Stimulated activated naive CD8-positive, alpha-beta T cell treated with anti-CD3 and anti-CD28 coated beads, Interleukin-15, amount 100 ng/mL, for 72 hours (primary cell): ENCODE results near the gene AAK1.
A peak's percentile ranks its signal among the peaks of the same experiment; 100 is the strongest.
"Not testable (repeated sequence)": the region's sequence is repeated elsewhere in the genome, so short reads cannot be mapped to it uniquely, and the experiment has no call there.

Experiments used
- ATAC-seq: fragments of 150-1000 bp; cut with Tn5 transposase; 2 replicates; pipeline ENCODE4 v1.10.0; 2021; ENCODE audit warnings: mild to moderate bottlenecking, moderate library complexity
- DNase-seq, 2 donors: peaks; one replicate each; pipeline ENCODE4 v3.0.0; 2021 to 2022
- H3K27ac Mint-ChIP-seq, 2 donors: one replicate each; pipeline ENCODE4 v1.8.0; 2022; ENCODE audit warnings: mild to moderate bottlenecking in 2 of 2, mixed read lengths in 2 of 2, moderate library complexity in 2 of 2
- H3K27me3 Mint-ChIP-seq: one replicate; pipeline ENCODE4 v1.8.0; 2022; ENCODE audit warnings: mixed read lengths
- H3K4me1 Mint-ChIP-seq: one replicate; pipeline ENCODE4 v1.8.0; 2022; ENCODE audit warnings: mild to moderate bottlenecking, mixed read lengths
- H3K4me3 Mint-ChIP-seq, 2 donors: one replicate each; pipeline ENCODE4 v1.8.0; 2022; ENCODE audit warnings: mild to moderate bottlenecking in 2 of 2, mixed read lengths in 2 of 2, moderate library complexity in 1 of 2
- H3K9me3 Mint-ChIP-seq, 2 donors: one replicate each; pipeline ENCODE4 v1.8.0; 2022; ENCODE audit warnings: mixed read lengths in 2 of 2

AAK1 gene

DNA sequence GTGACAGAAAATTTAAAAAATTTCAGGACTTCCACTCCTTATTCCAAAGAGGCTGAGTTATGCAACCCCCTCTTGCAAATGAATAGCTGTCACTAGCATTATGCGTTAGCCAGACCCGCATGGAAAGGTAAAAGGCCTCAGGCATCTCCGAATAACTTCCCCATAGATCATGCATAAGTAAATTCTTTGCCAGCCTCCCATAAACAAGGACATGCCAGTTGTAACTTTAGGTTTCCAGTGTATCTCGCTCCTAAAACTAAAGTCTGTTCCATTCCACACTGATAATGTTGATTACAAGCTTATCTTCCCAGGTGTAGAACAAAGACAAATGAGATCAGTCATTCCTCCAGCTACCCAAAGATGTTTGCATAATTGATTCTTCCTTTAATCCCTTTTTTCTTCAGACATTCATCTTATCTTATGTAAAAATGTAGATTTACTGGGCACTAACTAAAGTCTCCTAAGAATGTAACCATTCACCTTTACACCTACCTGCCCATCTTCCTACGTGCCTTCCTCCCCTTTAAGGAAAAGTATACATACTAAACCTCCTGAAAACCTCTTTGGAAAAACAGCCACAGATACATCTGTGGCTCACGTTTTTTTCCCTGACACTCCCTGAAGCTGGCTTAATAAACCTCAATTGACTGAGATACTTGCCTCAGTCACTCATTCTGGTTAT lies 192.7 kb downstream of the AAK1 start:
- Mint-ChIP-seq H3K27ac (no peak overlapping the region), H3K4me1 (peaks cover 39% of the 10 kb centered on the region), H3K27me3 (no peaks in the 10 kb centered on the region), H3K4me3 (no peak overlapping the region), H3K9me3 (no peaks in the 10 kb centered on the region)
- ATAC-seq (no peak), DNase-seq (no peak)

DNA sequence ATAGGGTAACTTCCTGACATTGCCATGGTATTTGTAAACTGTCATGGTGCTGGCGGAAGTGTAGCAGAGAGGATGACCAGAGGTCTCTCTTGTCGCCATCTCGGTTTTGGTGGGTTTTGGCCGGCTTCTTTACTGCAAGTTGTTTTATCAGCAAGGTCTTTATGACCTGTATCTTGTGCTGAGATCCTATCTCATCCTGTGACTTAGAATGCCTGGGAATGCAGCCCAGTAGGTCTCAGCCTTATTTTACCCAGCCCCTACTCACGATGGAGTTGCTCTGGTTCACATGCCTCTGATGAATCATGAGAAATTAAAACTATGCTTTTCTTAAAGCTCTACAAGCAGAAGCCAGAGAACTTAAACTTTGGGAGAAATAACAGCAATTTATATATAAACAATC lies 193.6 kb downstream of the AAK1 start:
- no peaks in the 10 kb centered on the region for H3K27me3 Mint-ChIP-seq
- H3K27ac Mint-ChIP-seq: no peak overlapping the region
- no peak overlapping the region for H3K4me3 Mint-ChIP-seq
- DNase-seq (no peak), ATAC-seq (no peak)
- no peaks in the 10 kb centered on the region for H3K9me3 Mint-ChIP-seq
- peaks cover 29% of the 10 kb centered on the region for H3K4me1 Mint-ChIP-seq

DNA sequence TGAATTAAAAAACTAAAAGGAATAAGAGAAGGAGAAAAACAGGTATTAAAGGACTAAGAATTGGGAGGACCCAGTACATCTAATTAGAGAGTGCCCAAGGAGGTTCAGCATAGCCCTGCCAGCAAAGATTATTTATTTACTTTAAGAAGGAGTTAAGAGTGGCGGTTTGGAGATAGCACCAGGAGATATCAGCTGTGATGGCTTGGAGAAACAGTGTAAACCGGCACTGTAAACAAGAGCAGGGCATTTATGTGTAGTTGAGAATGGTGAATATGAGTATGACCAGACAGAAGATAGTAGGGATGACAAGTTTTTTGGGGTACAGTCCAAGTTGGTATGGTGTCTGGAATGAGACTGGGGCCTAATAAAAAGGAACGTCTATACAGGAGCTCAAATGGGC lies 199.9 kb downstream of the AAK1 start:
- not testable (repeated sequence) for ATAC-seq, H3K4me1 Mint-ChIP-seq, H3K27me3 Mint-ChIP-seq, H3K4me3 Mint-ChIP-seq, H3K27ac Mint-ChIP-seq, DNase-seq
- peaks cover 11 to 13% of the 10 kb centered on the region in 2 donors for H3K9me3 Mint-ChIP-seq

DNA sequence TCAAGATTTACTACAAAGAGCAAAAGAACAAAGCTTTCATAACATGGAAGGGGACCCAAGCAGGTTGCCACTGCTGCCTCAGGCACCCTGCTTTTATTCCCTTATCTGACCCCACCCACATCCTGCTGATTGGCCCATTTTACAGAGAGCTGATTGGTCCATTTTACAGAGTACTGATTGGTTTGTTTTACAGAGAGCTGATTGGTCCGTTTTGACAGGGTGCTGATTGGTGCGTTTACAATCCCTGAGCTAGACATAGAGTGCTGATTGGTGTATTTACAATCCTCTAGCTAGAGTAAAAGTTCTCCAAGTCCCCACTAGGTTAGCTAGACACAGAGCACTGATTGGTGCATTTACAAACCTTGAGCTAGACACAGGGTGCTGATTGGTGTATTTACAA lies 204.0 kb downstream of the AAK1 start:
- H3K9me3 Mint-ChIP-seq: peaks cover 12 to 15% of the 10 kb centered on the region in 2 donors
- not testable (repeated sequence) for H3K27ac Mint-ChIP-seq, H3K4me3 Mint-ChIP-seq, H3K27me3 Mint-ChIP-seq, ATAC-seq, DNase-seq
- H3K4me1 Mint-ChIP-seq: peaks cover 34% of the 10 kb centered on the region

DNA sequence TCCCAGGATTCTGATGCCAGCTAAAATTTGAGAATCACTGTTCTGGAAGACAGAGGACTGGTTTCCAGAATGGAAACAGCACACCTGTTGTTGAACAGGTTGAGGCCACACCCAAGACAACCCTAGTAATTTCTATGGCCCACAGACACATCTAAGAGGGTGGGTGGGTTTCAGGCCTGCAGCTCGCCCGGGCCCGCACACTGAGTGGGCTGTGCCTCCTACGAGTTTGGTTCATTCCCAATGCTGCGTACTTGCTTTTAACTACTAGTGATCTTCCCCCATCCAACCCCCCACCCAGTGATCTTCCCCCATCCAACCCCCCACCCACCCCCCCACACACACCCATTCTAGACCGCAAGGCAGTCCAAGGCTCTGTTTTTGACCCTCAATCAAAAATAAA lies 205.0 kb downstream of the AAK1 start:
- Mint-ChIP-seq H3K9me3 (peaks cover 12 to 15% of the 10 kb centered on the region in 2 donors), H3K4me3 (peak overlapping the region in 1 of 2 donors; percentile 27), H3K27ac (peak overlapping the region in 1 of 2 donors; percentile 21), H3K4me1 (peaks cover 38% of the 10 kb centered on the region), H3K27me3 (no peaks in the 10 kb centered on the region)
- ATAC-seq: no peak
- DNase-seq: no peak

DNA sequence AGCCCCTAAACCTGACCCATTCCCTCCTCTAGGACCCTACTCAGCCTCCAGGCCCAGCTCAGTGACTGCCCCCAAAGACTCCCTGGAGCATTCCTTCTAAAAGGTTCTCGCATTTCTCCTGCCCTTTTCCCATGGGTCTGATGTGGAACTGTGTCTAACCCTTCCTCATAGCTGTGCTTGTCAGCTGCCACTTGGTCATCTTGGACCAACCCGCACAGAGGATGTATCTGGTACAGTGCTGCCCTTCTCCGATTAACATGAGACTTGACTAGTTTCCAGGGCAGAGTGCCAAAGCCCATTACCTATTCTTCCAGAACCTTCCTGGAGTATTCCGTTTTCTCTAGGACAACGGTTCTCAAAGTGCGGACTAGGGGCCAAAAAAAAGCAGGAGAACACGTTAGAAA lies 205.8 kb downstream of the AAK1 start:
- H3K4me1 Mint-ChIP-seq: peaks cover 38% of the 10 kb centered on the region
- H3K4me3 Mint-ChIP-seq: peak overlapping the region; percentile 80 to 96
- ATAC-seq (no peak), DNase-seq (no peak)
- peaks cover 12 to 15% of the 10 kb centered on the region in 2 donors for H3K9me3 Mint-ChIP-seq
- H3K27ac Mint-ChIP-seq: peak overlapping the region; percentile 97 to 98
- no peaks in the 10 kb centered on the region for H3K27me3 Mint-ChIP-seq

DNA sequence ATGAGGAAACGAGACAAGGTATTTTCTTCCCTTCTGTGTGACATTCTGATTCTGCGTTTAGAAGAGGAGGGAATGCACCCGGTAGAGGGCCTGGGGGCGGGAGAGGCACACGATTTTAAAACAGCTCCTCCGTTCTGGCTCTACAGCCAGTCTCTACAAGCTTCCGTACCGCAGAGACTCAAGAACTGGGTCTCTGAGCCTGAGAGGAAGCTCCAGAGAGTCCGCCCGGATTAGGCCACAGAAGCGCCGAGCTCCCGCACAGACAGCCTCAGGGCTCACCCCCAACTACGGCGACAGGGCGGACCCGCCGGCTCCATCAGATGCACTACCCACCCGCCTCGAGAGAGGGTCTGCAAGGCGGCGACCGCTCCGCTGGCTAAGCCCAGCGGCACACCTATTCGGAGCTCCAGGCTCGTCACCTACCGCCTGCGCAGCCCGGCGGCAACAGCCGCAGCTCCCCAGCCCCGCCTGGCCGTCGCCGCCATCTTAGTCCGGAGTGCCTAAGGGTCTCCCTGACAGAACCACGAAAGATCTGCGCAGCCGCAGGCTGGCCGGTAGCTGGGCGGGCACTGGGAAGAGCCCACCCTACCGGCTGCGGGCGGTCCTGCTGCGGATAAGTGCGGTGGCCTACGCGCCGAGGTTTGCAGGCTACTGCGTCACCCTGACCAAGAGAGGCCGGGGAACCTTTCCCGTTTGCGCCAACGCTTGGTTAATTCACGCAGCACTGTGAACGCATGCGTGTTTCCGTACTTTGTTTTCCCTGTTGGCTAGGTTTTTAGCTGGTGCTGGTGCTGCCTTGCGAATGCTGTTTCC lies 206.4 kb downstream of the AAK1 start, which contains the start of gene NFU1:
Gene NFU1, minus strand, starts transcription at position 498 of the 813 bp plus-strand sequence. Its CDS starts 13 bp downstream, at position 485.
- DNase-seq (peak; percentile 93 to 96), ATAC-seq (peak; percentile 96)
- peaks cover 38% of the 10 kb centered on the region for H3K4me1 Mint-ChIP-seq
- peak within 1 kb of the TSS; percentile 80 to 96 for H3K4me3 Mint-ChIP-seq
- no peaks in the 10 kb centered on the region for H3K27me3 Mint-ChIP-seq
- peak within 1 kb of the TSS; percentile 97 to 98 for H3K27ac Mint-ChIP-seq
- peaks cover 12 to 15% of the 10 kb centered on the region in 2 donors for H3K9me3 Mint-ChIP-seq

DNA sequence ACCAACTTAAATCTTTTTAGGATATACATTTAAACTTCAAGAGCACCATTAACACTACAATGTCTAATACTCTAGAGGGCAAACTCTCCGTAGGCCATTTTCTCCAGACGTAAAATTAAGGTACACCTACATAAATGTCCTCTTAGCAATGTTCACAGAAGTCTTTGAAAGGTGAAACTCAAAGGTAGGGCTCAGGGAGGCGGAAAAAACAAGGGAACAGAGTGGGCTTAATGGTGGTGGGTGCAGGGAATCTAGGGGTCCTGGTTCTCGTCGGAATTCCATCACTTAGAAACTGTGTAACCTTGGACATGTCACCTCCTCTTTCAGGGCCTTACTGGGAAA lies 207.0 kb downstream of the AAK1 start:
- peaks cover 12 to 15% of the 10 kb centered on the region in 2 donors for H3K9me3 Mint-ChIP-seq
- peaks cover 38% of the 10 kb centered on the region for H3K4me1 Mint-ChIP-seq
- ATAC-seq: no peak
- peak overlapping the region; percentile 97 to 98 for H3K27ac Mint-ChIP-seq
- no peaks in the 10 kb centered on the region for H3K27me3 Mint-ChIP-seq
- peak in 1 of 2 donors; percentile 12 for DNase-seq
- peak overlapping the region; percentile 80 to 96 for H3K4me3 Mint-ChIP-seq

DNA sequence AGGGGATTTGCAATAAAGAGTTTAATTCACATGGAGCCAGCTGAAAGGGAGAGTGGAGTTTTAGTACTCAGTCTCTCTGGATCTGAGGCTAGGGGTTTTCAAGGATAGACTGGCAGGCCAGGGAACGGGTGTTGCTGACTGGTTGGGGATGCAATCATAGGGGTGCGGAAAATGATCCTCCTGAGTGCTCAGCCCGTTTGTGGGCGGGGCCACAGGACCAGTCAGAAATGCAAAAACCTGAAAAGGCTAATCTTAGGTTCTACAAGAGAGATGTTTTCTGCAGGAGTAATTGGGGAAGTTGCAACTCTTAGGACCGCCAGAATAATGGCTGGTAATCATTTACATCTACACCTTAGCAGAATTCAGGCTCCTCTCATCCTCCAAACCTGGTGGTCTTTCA lies 208.8 kb downstream of the AAK1 start:
- no peak for DNase-seq
- H3K9me3 Mint-ChIP-seq: peaks cover 12 to 13% of the 10 kb centered on the region in 2 donors
- H3K27ac Mint-ChIP-seq: no peak overlapping the region
- ATAC-seq: no peak
- H3K4me1 Mint-ChIP-seq: peaks cover 38% of the 10 kb centered on the region
- H3K27me3 Mint-ChIP-seq: no peaks in the 10 kb centered on the region
- H3K4me3 Mint-ChIP-seq: peak overlapping the region; percentile 42 to 60

DNA sequence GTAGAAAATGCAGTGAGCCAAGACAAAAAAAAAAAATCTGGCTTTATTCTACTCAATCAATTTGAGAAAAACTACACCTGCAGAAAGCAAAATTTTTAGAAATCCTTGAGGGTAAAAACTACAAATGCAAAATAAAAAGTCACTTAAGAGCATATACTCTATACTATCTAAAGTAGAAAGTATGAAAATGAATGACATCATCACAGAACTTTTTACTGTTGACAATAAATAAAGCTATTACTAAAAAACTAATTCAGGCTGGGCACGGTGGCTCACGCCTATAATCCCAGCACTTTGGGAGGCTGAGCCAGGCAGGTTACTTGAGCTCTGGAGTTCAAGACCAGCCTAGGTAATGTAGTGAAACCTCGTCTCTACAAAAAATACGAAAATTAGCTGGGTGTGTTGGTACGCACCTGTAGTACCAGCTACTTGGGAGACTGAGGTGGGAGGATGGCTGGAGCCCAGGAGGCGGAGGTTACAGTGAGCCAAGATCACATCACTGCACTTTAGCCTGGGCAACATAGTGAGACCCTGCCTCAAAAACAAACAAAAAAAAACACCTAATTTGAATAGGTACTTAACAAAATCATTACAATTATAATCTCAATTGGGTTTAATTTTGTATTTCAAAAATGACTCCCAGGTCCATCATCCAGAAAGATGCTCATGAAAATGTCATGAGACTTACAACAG lies 213.9 kb downstream of the AAK1 start:
- H3K27me3 Mint-ChIP-seq: no peaks in the 10 kb centered on the region
- H3K4me1 Mint-ChIP-seq: peaks cover 5% of the 10 kb centered on the region
- ATAC-seq (no peak), DNase-seq (no peak)
- H3K4me3 Mint-ChIP-seq: no peak overlapping the region
- no peaks in the 10 kb centered on the region for H3K9me3 Mint-ChIP-seq
- H3K27ac Mint-ChIP-seq: no peak overlapping the region

DNA sequence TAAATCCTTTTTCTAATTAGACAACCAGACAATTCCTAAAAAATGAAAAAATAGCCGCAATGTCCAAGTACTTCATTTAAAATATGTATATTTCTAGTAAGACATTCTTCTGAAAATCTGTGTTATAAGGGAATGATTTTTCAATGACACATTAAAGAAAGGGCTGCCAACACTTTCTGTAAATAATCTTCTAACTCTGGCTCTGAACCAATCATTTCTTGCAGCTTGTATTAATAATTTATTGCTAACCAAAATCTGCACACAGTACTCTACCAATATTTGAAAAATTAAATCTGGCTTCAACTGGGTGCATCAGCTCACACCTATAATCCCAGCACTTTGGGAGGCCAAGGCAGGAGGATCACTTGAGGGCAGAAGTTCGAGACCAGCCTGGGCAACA lies 214.6 kb downstream of the AAK1 start:
- Mint-ChIP-seq H3K9me3 (no peaks in the 10 kb centered on the region), H3K27me3 (no peaks in the 10 kb centered on the region), H3K27ac (no peak overlapping the region), H3K4me1 (no peaks in the 10 kb centered on the region), H3K4me3 (no peak overlapping the region)
- ATAC-seq (no peak), DNase-seq (no peak)

DNA sequence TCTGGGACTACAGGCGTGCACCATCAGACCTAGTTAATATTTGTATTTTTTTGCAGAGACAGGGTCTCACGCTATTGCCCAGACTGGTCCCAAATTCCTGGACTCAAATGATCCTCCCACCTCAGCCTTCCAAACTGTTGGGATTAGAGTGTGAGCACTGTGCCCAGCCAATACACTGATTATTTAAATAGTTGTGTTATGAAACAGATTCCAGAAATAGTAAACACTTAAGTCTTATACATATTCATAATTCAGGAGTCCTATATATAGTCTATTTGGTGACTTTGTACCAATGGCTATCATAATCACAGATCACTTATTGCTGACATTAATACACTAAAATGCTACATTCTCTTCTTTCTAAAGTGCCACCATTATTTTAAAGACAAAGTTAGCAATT lies 219.1 kb downstream of the AAK1 start:
- Mint-ChIP-seq H3K4me1 (peaks cover 15% of the 10 kb centered on the region), H3K27ac (no peak overlapping the region), H3K27me3 (no peaks in the 10 kb centered on the region), H3K9me3 (no peaks in the 10 kb centered on the region), H3K4me3 (no peak overlapping the region)
- no peak for ATAC-seq
- DNase-seq: no peak

DNA sequence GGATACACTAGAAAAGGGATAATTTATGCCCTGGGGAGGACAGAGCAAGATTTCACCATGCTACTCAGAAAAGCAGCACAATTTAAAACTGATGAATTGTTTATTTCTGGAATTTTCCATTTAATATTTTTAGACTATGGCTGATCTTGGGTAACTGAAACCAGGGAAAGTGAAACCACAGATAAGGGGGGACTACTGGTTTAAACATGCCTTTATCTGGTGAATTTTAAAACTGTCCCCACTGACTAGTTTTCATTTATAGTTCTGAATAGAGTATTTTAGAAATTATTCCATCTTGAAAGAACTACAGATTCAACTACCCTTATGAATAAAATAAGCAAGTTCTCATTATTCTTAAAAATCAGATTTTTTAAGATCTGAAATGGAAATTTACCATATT lies 221.3 kb downstream of the AAK1 start:
- H3K27me3 Mint-ChIP-seq: no peaks in the 10 kb centered on the region
- ATAC-seq (no peak), DNase-seq (no peak)
- H3K27ac Mint-ChIP-seq: peak overlapping the region in 1 of 2 donors; percentile 65
- H3K9me3 Mint-ChIP-seq: no peaks in the 10 kb centered on the region
- no peak overlapping the region for H3K4me3 Mint-ChIP-seq
- peaks cover 15% of the 10 kb centered on the region for H3K4me1 Mint-ChIP-seq

DNA sequence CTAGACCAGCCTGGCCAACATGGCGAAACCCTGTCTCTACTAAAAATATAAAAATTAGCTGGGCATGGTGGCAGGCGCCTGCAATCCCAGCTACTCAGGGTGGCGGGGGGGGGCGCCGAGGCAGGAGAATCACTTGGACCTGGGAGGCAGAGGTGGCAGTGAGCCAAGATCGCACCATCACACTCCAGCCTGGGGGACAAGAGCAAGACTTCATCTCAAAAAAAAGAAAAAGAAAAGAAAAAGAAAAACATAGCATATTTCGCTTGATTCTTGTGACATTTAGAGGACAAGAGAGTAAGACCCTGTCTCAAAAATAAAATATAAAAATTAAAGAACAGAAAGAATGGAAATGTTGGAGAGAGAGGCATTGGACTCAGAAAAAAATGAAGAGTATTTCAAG lies 224.4 kb downstream of the AAK1 start:
- not testable (repeated sequence) for DNase-seq, H3K9me3 Mint-ChIP-seq, H3K4me3 Mint-ChIP-seq, H3K27me3 Mint-ChIP-seq, ATAC-seq
- Mint-ChIP-seq H3K27ac (peak overlapping the region in 1 of 2 donors; percentile 77), H3K4me1 (peaks cover 15% of the 10 kb centered on the region)

DNA sequence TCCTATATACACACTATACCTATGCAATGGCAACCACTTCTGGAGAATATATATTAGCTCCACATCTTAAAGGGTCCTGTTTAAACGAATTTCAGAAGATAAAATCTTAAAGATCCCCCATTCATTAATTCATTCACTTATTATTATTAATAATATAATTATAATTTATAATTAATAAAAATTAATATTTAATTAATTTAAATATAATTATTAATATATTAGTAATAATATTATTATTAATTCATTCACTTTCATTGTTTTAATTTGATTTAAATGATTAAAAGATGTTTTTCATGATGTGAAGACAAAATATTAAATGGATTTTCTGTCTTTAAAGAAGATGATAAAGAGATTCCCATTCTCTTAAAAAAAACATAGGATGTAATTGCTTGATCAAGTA lies 227.4 kb downstream of the AAK1 start:
- H3K4me3 Mint-ChIP-seq: no peak overlapping the region
- no peaks in the 10 kb centered on the region for H3K4me1 Mint-ChIP-seq
- no peak for ATAC-seq
- H3K9me3 Mint-ChIP-seq: no peaks in the 10 kb centered on the region
- no peak for DNase-seq
- no peaks in the 10 kb centered on the region for H3K27me3 Mint-ChIP-seq
- H3K27ac Mint-ChIP-seq: no peak overlapping the region
